Keratinocyte (primary cell): ENCODE data around the gene PACS2. TPM values are rescaled to one million over a fixed set of nuclear protein-coding genes. Genes with fewer than 3 reads are reported as not detected.

Experiments used
- DNase-seq: peaks from one replicate; pipeline ENCODE4 v3.0.0-alpha.2; 2011; ENCODE audit warnings: low read depth, missing footprints, low spot score
- FAIRE-seq: peaks from 2 replicates; lab custom pipeline; 2011; peaks lifted over from hg19 to GRCh38; lab: Jason Lieb, UNC
- H2AFZ ChIP-seq: 2 replicates; pipeline ENCODE4 v1.6.0; 2012; ENCODE audit warnings: low read length, control low read depth, inconsistent platforms; ENCODE audit not compliant: control insufficient read depth
- H3K27ac ChIP-seq: 2 replicates; pipeline ENCODE4 v1.5.1; 2011; ENCODE audit warnings: low read length; ENCODE audit not compliant: control insufficient read depth, insufficient read depth
- H3K27me3 ChIP-seq: 3 replicates; pipeline ENCODE4 v1.6.0; 2011; ENCODE audit warnings: low read length; ENCODE audit not compliant: control insufficient read depth, insufficient read depth; ENCODE audit errors: extremely low read depth
- H3K36me3 ChIP-seq, 2 experiments: 2 replicates in 1 of 2; 3 replicates in 1 of 2; pipeline ENCODE4 v1.5.1; 2011; ENCODE audit warnings: low read length in 2 of 2, mild to moderate bottlenecking in 1 of 2; ENCODE audit not compliant: control insufficient read depth in 2 of 2, insufficient read depth in 2 of 2; ENCODE audit errors: extremely low read depth in 1 of 2
- H3K4me1 ChIP-seq: 3 replicates; pipeline ENCODE4 v1.5.1; 2011; ENCODE audit warnings: low read length; ENCODE audit not compliant: control insufficient read depth, insufficient read depth; ENCODE audit errors: extremely low read depth
- H3K4me2 ChIP-seq: 3 replicates; pipeline ENCODE4 v1.6.0; 2011; ENCODE audit warnings: low read depth, low read length; ENCODE audit not compliant: control insufficient read depth, insufficient read depth; ENCODE audit errors: extremely low read depth
- H3K4me3 ChIP-seq, 3 experiments: fragments of 200-600 bp in 1 of 3; sonication (generic) in 1 of 3; 2 replicates in 2 of 3; 3 replicates in 1 of 3; pipeline ENCODE4 v1.5.1; 2011 to 2016; ENCODE audit warnings: low read length in 3 of 3, mild to moderate bottlenecking in 3 of 3, control low read depth in 2 of 3, inconsistent platforms in 1 of 3, low read depth in 1 of 3, mixed read lengths in 1 of 3, mixed run types in 1 of 3, moderate library complexity in 1 of 3; ENCODE audit not compliant: control insufficient read depth in 2 of 3, insufficient read depth in 2 of 3; ENCODE audit errors: extremely low read depth in 1 of 3
- H3K79me2 ChIP-seq: 2 replicates; pipeline ENCODE4 v1.6.0; 2012; ENCODE audit warnings: low read length; ENCODE audit not compliant: control insufficient read depth, insufficient read depth
- H3K9ac ChIP-seq: 3 replicates; pipeline ENCODE4 v1.6.0; 2011; ENCODE audit warnings: low read length; ENCODE audit not compliant: control insufficient read depth, insufficient read depth; ENCODE audit errors: extremely low read depth
- H3K9me1 ChIP-seq: 3 replicates; pipeline ENCODE4 v1.6.0; 2011; ENCODE audit warnings: low read length; ENCODE audit not compliant: control insufficient read depth, insufficient read depth; ENCODE audit errors: extremely low read depth
- H3K9me3 ChIP-seq: 2 replicates; pipeline ENCODE4 v1.5.1; 2012; ENCODE audit warnings: low read depth, low read length; ENCODE audit not compliant: control insufficient read depth
- H4K20me1 ChIP-seq: 3 replicates; pipeline ENCODE4 v1.6.0; 2011; ENCODE audit warnings: low read length; ENCODE audit not compliant: control insufficient read depth, insufficient read depth; ENCODE audit errors: extremely low read depth
- EZH2 ChIP-seq: IDR thresholded peaks from one replicate; pipeline ENCODE4 v1.6.1; 2012; ENCODE audit warnings: inconsistent platforms, mild to moderate bottlenecking, low read length, moderate library complexity
- dilution Hi-C: fragments of 300-500 bp; cut with MboI; formaldehyde crosslinking; loops from one replicate; pipeline ENCODE4 v1.7.0; 2020; ENCODE audit warnings: low sequenced_read_pairs; ENCODE audit not compliant: extremely low pct_ligation_motif_present
- polyA plus RNA-seq, 5 experiments: library from polyadenylated mRNA; depleted of rRNA in 3 of 5; stranded (reverse) in 3 of 5; stranded (forward) in 1 of 5; unstranded in 1 of 5; fragments of >200 nt; gene quantifications; 1 replicate in 1 of 5; 2 replicates in 3 of 5; 3 replicates in 1 of 5; pipeline versions ENCODE4 v1.2.1 to v1.2.3, GENCODE V29; 2011 to 2012; ENCODE audit warnings: missing spikeins in 2 of 5, low read depth in 1 of 5, low replicate concordance in 1 of 5
- TF ChIP-seq, protein P1 (sequence below), 3 experiments: IDR thresholded peaks in 1 of 3; conservative IDR thresholded peaks in 1 of 3; optimal IDR thresholded peaks in 1 of 3; 2 replicates in 2 of 3; 3 replicates in 1 of 3; pipeline versions ENCODE3 to v1.5.1; 2011; ENCODE audit warnings: low read length in 3 of 3, mild to moderate bottlenecking in 3 of 3, moderate library complexity in 2 of 3, control low read depth in 1 of 3, inconsistent platforms in 1 of 3; ENCODE audit not compliant: insufficient read depth in 2 of 3; ENCODE audit errors: extremely low read depth in 1 of 3

Gene PACS2
- polyA plus RNA-seq, 1 donor (not counting 4 experiments of a cell fraction or from before 2014, with no cell fraction given), result 11.8 TPM

DNA sequence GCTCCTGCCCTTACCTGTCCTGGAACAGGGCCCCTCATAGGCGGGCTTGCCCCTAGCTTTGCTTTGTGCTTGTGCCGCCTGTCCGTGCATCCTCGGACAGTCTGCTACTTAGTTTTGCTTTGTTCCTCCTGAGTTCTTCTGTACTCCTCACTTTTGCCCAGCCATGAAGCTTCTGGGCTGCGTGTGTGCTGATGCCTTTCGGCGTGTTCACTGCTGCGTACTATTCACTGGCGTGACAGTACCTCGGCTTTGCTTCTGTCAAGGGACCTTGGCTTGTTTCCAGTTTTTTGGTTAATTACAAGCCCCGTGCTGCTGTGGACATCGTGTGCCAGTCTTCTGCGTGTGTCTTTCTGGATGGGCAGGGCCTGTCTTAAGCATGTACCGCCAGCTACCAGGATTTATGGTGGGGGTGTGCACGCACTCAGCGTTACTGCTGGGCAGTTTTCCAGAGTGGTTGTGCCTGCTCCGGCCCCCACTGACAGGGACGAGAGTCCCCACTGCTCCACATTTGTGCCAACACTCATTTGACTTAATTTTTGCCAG is 2.5 kb downstream of the PACS2 start:
- no peak for TF ChIP-seq EZH2
- TF ChIP-seq, protein P1, sequence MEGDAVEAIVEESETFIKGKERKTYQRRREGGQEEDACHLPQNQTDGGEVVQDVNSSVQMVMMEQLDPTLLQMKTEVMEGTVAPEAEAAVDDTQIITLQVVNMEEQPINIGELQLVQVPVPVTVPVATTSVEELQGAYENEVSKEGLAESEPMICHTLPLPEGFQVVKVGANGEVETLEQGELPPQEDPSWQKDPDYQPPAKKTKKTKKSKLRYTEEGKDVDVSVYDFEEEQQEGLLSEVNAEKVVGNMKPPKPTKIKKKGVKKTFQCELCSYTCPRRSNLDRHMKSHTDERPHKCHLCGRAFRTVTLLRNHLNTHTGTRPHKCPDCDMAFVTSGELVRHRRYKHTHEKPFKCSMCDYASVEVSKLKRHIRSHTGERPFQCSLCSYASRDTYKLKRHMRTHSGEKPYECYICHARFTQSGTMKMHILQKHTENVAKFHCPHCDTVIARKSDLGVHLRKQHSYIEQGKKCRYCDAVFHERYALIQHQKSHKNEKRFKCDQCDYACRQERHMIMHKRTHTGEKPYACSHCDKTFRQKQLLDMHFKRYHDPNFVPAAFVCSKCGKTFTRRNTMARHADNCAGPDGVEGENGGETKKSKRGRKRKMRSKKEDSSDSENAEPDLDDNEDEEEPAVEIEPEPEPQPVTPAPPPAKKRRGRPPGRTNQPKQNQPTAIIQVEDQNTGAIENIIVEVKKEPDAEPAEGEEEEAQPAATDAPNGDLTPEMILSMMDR (optimal IDR thresholded peaks at IDR 0.05 in 1 of 3, IDR thresholded peaks at IDR 0.05 in 1 of 3, conservative IDR thresholded peaks at IDR 0.05 in 1 of 3; ENCODE audit: extremely low read depth in 1 of 3, insufficient read depth in 2 of 3, low read length in 3 of 3), result no peak
- H3K9me3 ChIP-seq, result no peaks in the 10 kb centered on the region
- no peak overlapping the region for H3K4me3 ChIP-seq
- H4K20me1 ChIP-seq, result no peaks in the 10 kb centered on the region
- H3K36me3 ChIP-seq, result no peaks in the 10 kb centered on the region
- no peak overlapping the region for H3K9ac ChIP-seq
- H3K4me1 ChIP-seq, result peaks cover 14% of the 10 kb centered on the region
- no peak overlapping the region for H3K27ac ChIP-seq
- H3K4me2 ChIP-seq, result no peak overlapping the region
- H3K79me2 ChIP-seq, result peaks cover 29% of the 10 kb centered on the region
- no peaks in the 10 kb centered on the region for H3K27me3 ChIP-seq
- dilution Hi-C loops, result no loop called here
- DNase-seq, result no peak
- no peaks in the 10 kb centered on the region for H3K9me1 ChIP-seq
- FAIRE-seq, result no peak
- no peak overlapping the region for H2AFZ ChIP-seq

- H3K36me3 ChIP-seq, result no peaks in the 10 kb centered on the region
- peaks cover 14% of the 10 kb centered on the region for H3K4me1 ChIP-seq
- H2AFZ ChIP-seq, result no peak overlapping the region
- DNase-seq, result no peak
- no peak overlapping the region for H3K4me3 ChIP-seq
- peaks cover 29% of the 10 kb centered on the region for H3K79me2 ChIP-seq
- H3K4me2 ChIP-seq, result no peak overlapping the region
- H3K27me3 ChIP-seq, result no peaks in the 10 kb centered on the region
- no peaks in the 10 kb centered on the region for H3K9me1 ChIP-seq
- H3K9ac ChIP-seq, result no peak overlapping the region
- H4K20me1 ChIP-seq, result no peaks in the 10 kb centered on the region
- dilution Hi-C loops, result no loop called here
- TF ChIP-seq EZH2, result no peak
- TF ChIP-seq, protein P1 (optimal IDR thresholded peaks at IDR 0.05 in 1 of 3, IDR thresholded peaks at IDR 0.05 in 1 of 3, conservative IDR thresholded peaks at IDR 0.05 in 1 of 3; ENCODE audit: extremely low read depth in 1 of 3, insufficient read depth in 2 of 3, low read length in 3 of 3), result no peak
- H3K9me3 ChIP-seq, result no peaks in the 10 kb centered on the region
- no peak for FAIRE-seq
- no peak overlapping the region for H3K27ac ChIP-seq
Observed at GRCh38 chr14:105317546-105317945, 3.0 kb downstream of the PACS2 start.
